GM04504 (cell line): ENCODE data around the gene FAIM2.
"Not testable (repeated sequence)": the region's sequence is repeated elsewhere in the genome, so short reads cannot be mapped to it uniquely, and the experiment has no call there.

Experiments
- DNase-seq: peaks from one replicate; pipeline ENCODE4 v3.0.0-alpha.2; 2012; ENCODE audit warnings: low read depth

FAIM2 gene

GRCh38 chr12:49863946-49864797 lies 39.5 kb downstream of the FAIM2 start:
- no peak for DNase-seq

GRCh38 chr12:49860921-49861320 lies 42.8 kb downstream of the FAIM2 start:
- not testable (repeated sequence) for DNase-seq

GRCh38 chr12:49855890-49856289 lies 47.8 kb downstream of the FAIM2 start:
- DNase-seq = not testable (repeated sequence)

- no peak for DNase-seq
Measured at GRCh38 chr12:49854976-49855375, 48.7 kb downstream of the FAIM2 start.

GRCh38 chr12:49853671-49854070 lies 50.0 kb downstream of the FAIM2 start:
- DNase-seq = no peak

GRCh38 chr12:49847161-49847560 lies 56.5 kb downstream of the FAIM2 start:
- no peak for DNase-seq

GRCh38 chr12:49846032-49846431 lies 57.7 kb downstream of the FAIM2 start:
- DNase-seq = no peak

- DNase-seq = no peak
Measured at GRCh38 chr12:49843876-49844437, 59.7 kb downstream of the FAIM2 start.

- DNase-seq = no peak
Measured at GRCh38 chr12:49843411-49843810, 60.3 kb downstream of the FAIM2 start.

GRCh38 chr12:49842519-49843352 lies 61.0 kb downstream of the FAIM2 start, which contains the start of gene BCDIN3D:
TSS of gene BCDIN3D (minus strand) at chr12:49843106. CDS start at chr12:49843087, 19 bp downstream.
- peak; percentile 82 for DNase-seq

GRCh38 chr12:49838973-49839633 lies 64.6 kb downstream of the FAIM2 start:
- DNase-seq = no peak

GRCh38 chr12:49832836-49833421 lies 70.8 kb downstream of the FAIM2 start:
- peak; percentile 65 for DNase-seq

GRCh38 chr12:49831717-49832116 lies 72.0 kb downstream of the FAIM2 start:
- DNase-seq = no peak

- peak; percentile 92 for DNase-seq
Measured at GRCh38 chr12:49828133-49829091, 75.3 kb downstream of the FAIM2 start, which contains the start of gene NCKAP5L. TSS of gene NCKAP5L (minus strand) at chr12:49828413. CDS start at chr12:49804044, 24,369 bp downstream.

GRCh38 chr12:49827401-49828099 lies 76.2 kb downstream of the FAIM2 start:
- DNase-seq = no peak

GRCh38 chr12:49827051-49827400 lies 76.7 kb downstream of the FAIM2 start:
- DNase-seq = no peak

GRCh38 chr12:49825971-49826421 lies 77.7 kb downstream of the FAIM2 start:
- no peak for DNase-seq

GRCh38 chr12:49825360-49825970 lies 78.2 kb downstream of the FAIM2 start:
- DNase-seq = no peak

GRCh38 chr12:49824895-49825294 lies 78.8 kb downstream of the FAIM2 start:
- DNase-seq = no peak
